ENCODE results near the gene RASSF10. TPM values are rescaled to one million over a fixed set of nuclear protein-coding genes. Genes with fewer than 3 reads are reported as not detected.

RASSF10 gene
- total and polyA plus RNA-seq, 2 experiments from 2014 or later: not detected

DNA sequence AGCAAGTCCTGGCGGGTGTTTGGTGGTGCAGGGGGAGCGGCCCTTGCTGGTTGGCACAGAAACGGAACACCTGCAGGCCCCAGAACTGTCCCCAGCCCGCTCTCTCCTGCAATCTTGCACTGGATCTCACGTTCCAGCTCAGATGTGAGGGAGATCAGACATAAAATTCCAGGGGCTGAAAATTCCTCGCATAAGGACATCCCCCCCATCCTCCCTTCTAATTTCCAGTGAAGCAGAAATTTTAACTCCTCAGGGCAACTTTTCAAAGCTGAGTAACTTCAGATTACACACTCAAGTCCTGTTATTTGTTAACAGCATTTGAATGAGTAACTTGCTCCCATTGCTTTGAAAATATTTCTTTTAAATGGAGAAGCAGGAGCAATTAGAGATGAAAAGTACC is 40.3 kb upstream of the RASSF10 start:
- Histone ChIP-seq H3K9me2 (ENCODE audit: insufficient read depth) (no peaks in the 10 kb centered on the region), H3K4me2 (ENCODE audit: unreplicated experiment) (no peak overlapping the region), H3K9ac (no peak overlapping the region), H4K20me1 (ENCODE audit: insufficient read depth) (no peaks in the 10 kb centered on the region), H3K79me2 (ENCODE audit: insufficient read depth) (no peaks in the 10 kb centered on the region), H3K9me3 (ENCODE audit: low read depth) (no peaks in the 10 kb centered on the region), H3F3A (ENCODE audit: insufficient read depth) (no peaks in the 10 kb centered on the region), H3K27me3 (replicated peaks; ENCODE audit: insufficient read depth) (no peaks in the 10 kb centered on the region), H3K4me1 (ENCODE audit: insufficient read depth) (peaks cover 3% of the 10 kb centered on the region; the same call in 1 of the 2 replicates), H3K27ac (no peak overlapping the region), H2AFZ (no peak overlapping the region), H3K4me3 (no peak overlapping the region), H3K36me3 (ENCODE audit: low read depth) (no peaks in the 10 kb centered on the region)
- DNase-seq: no peak
- no peak for TF ChIP-seq EZH2 (IDR thresholded peaks at IDR 0.05; ENCODE audit: insufficient read depth, poor library complexity, severe bottlenecking)
- TF ChIP-seq EZH2phosphoT487 (IDR thresholded peaks at IDR 0.05; ENCODE audit: insufficient read depth, low read depth): no peak
- WGBS, 2 experiments (ENCODE audit: low coverage in 1 of 2, low lambda C conversion rate in 2 of 2, missing lambda C conversion rate in 2 of 2): 80 to 86% methylated on average over 6 of the region's 6 CpGs
- in situ Hi-C loops (cut with MboI): loop anchor here (10.0 kb wide), 1 partner anchor 376 kb away; no protein-coding TSS in a partner anchor

DNA sequence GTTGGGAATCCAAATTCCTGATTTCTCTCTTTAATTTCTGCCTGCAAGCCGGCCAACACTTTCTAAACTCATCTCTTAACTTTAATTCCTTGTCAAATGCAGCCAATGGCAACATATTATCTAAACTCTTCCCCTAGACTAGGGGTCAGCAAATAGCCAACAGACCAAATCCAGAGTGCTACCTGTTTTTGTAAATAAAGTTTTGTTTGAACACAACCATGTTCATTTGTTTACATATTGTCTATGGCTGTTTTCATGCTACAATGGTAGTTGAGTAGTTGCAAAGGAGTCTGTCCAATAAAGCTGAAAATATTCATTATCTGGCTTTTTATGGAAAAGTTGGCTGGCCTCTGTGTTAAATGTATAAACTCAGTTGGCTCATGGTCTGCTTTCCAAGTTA is 37.2 kb upstream of the RASSF10 start:
- TF ChIP-seq EZH2phosphoT487 (IDR thresholded peaks at IDR 0.05; ENCODE audit: insufficient read depth, low read depth): no peak
- no peak for TF ChIP-seq EZH2 (IDR thresholded peaks at IDR 0.05; ENCODE audit: insufficient read depth, poor library complexity, severe bottlenecking)
- no peaks in the 10 kb centered on the region for H4K20me1 ChIP-seq (ENCODE audit: insufficient read depth)
- no peaks in the 10 kb centered on the region for H3K79me2 ChIP-seq (ENCODE audit: insufficient read depth)
- no peaks in the 10 kb centered on the region for H3K36me3 ChIP-seq (ENCODE audit: low read depth)
- H3K9ac ChIP-seq: no peak overlapping the region
- H2AFZ ChIP-seq: no peak overlapping the region
- no peak overlapping the region for H3K4me3 ChIP-seq
- DNase-seq: no peak
- H3K4me2 ChIP-seq (ENCODE audit: unreplicated experiment): no peak overlapping the region
- no peak overlapping the region for H3K27ac ChIP-seq
- in situ Hi-C loops (cut with MboI): no loop called here
- H3K9me3 ChIP-seq (ENCODE audit: low read depth): no peaks in the 10 kb centered on the region
- 55 to 67% methylated on average over 1 of the region's 1 CpG for WGBS, 2 experiments (ENCODE audit: low coverage in 1 of 2, low lambda C conversion rate in 2 of 2, missing lambda C conversion rate in 2 of 2)
- no peaks in the 10 kb centered on the region for H3K9me2 ChIP-seq (ENCODE audit: insufficient read depth)
- no peaks in the 10 kb centered on the region for H3K27me3 ChIP-seq (replicated peaks; ENCODE audit: insufficient read depth)
- no peaks in the 10 kb centered on the region for H3K4me1 ChIP-seq (ENCODE audit: insufficient read depth)
- no peaks in the 10 kb centered on the region for H3F3A ChIP-seq (ENCODE audit: insufficient read depth)

DNA sequence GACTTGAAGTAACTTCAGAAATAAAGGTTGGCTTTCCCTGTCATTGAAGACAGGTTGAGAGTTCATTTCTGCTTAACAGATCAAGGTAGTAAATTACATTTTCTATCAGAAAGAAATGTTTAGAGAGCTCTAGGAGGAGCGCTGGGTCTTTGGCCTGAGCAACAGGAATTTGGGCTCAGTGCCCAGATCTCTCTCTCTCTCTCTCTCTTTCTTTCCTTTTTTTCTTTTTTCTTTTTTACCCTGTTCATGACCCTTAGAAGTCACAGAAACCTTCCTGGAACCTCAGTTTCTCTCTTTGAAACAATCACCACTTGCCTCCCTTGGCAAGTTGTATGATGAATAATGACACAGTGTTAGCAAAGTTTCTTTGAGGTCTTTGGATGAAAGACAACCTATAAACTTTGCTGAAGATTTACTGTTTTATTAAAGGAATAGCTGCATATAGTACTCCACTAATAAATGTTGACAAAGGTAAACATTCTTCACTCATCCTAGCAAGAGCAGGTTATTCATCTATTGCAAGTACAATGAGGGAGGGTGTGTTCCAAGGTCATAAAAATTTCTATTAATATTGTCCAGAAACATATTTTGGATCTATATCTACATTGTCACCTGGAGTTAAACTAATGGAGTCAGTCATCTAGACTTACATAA is 35.5 kb upstream of the RASSF10 start:
- Histone ChIP-seq H3K9ac (no peak overlapping the region), H3K36me3 (ENCODE audit: low read depth) (no peaks in the 10 kb centered on the region), H4K20me1 (ENCODE audit: insufficient read depth) (no peaks in the 10 kb centered on the region), H3K27ac (no peak overlapping the region), H3K27me3 (replicated peaks; ENCODE audit: insufficient read depth) (peaks cover 12% of the 10 kb centered on the region), H3K9me2 (ENCODE audit: insufficient read depth) (no peaks in the 10 kb centered on the region), H3K4me1 (ENCODE audit: insufficient read depth) (no peaks in the 10 kb centered on the region), H3K4me2 (ENCODE audit: unreplicated experiment) (no peak overlapping the region), H3K4me3 (no peak overlapping the region), H3K9me3 (ENCODE audit: low read depth) (no peaks in the 10 kb centered on the region), H3K79me2 (ENCODE audit: insufficient read depth) (no peaks in the 10 kb centered on the region), H3F3A (ENCODE audit: insufficient read depth) (no peaks in the 10 kb centered on the region), H2AFZ (no peak overlapping the region)
- in situ Hi-C loops (cut with MboI): no loop called here
- TF ChIP-seq EZH2 (IDR thresholded peaks at IDR 0.05; ENCODE audit: insufficient read depth, poor library complexity, severe bottlenecking) (no peak), EZH2phosphoT487 (IDR thresholded peaks at IDR 0.05; ENCODE audit: insufficient read depth, low read depth) (no peak)
- 69 to 71% methylated on average over 1 of the region's 1 CpG for WGBS, 2 experiments (ENCODE audit: low coverage in 1 of 2, low lambda C conversion rate in 2 of 2, missing lambda C conversion rate in 2 of 2)
- DNase-seq: no peak

DNA sequence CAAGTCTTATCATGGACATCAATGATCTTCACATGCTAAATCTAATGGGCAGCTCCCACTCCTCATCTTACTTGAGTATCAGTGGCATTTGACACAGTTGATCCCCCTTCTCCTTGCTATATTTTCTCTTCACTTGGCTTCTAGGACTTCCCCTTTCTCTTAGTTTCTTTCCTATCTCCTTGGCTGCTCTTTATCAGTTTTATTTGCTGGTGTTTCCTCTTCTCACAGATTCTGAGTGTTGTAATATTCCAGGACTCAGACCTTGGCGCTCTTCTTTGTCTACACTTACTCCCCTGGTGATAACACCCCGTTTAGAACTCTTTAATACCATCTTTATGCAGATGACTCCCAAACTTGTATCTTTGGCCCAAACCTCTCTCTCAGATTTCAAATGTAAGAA is 33.9 kb upstream of the RASSF10 start:
- Histone ChIP-seq H3K4me2 (ENCODE audit: unreplicated experiment) (no peak overlapping the region), H3K36me3 (ENCODE audit: low read depth) (no peaks in the 10 kb centered on the region), H3F3A (ENCODE audit: insufficient read depth) (no peaks in the 10 kb centered on the region), H3K79me2 (ENCODE audit: insufficient read depth) (no peaks in the 10 kb centered on the region), H3K9me2 (ENCODE audit: insufficient read depth) (no peaks in the 10 kb centered on the region), H3K9me3 (ENCODE audit: low read depth) (no peaks in the 10 kb centered on the region), H2AFZ (no peak overlapping the region), H3K4me3 (no peak overlapping the region), H3K27me3 (replicated peaks; ENCODE audit: insufficient read depth) (peaks cover 16% of the 10 kb centered on the region), H4K20me1 (ENCODE audit: insufficient read depth) (no peaks in the 10 kb centered on the region), H3K27ac (no peak overlapping the region), H3K4me1 (ENCODE audit: insufficient read depth) (no peaks in the 10 kb centered on the region), H3K9ac (no peak overlapping the region)
- in situ Hi-C loops (cut with MboI): no loop called here
- 44 to 48% methylated on average over 2 of the region's 2 CpGs for WGBS, 2 experiments (ENCODE audit: low coverage in 1 of 2, low lambda C conversion rate in 2 of 2, missing lambda C conversion rate in 2 of 2)
- TF ChIP-seq EZH2 (IDR thresholded peaks at IDR 0.05; ENCODE audit: insufficient read depth, poor library complexity, severe bottlenecking): no peak
- TF ChIP-seq EZH2phosphoT487 (IDR thresholded peaks at IDR 0.05; ENCODE audit: insufficient read depth, low read depth): no peak
- no peak for DNase-seq

Data from GM23248 (cell line).